GM12878 (cell line): ENCODE results near the gene ANO3. TPM values are rescaled to one million over a fixed set of nuclear protein-coding genes. Genes with fewer than 3 reads are reported as not detected.

ENCODE experiments used
- ATAC-seq: fragments of 200-7000 bp; cut with Tn5 transposase; 3 replicates; pipeline ENCODE4 v1.9.1; 2020; ENCODE audit warnings: mild to moderate bottlenecking, moderate library complexity
- BruUV-seq: library from RNA; stranded (reverse); fragments of 400-500 nt; replicated peaks from 2 replicates; lab custom pipeline; 2021; lab: Mats Ljungman, UMichigan
- CTCF ChIA-PET: fragments of 300-600 bp; sonication (Branson Sonifier 250); formaldehyde crosslinking; extraction: SDS; loops from one replicate; lab custom pipeline; 2021; ENCODE audit warnings: inconsistent platforms; lab: Yijun Ruan, JAX
- POLR2A ChIA-PET: fragments of 350-600 bp; formaldehyde crosslinking; extraction: SDS; loops from one replicate; lab custom pipeline; 2021; ENCODE audit warnings: inconsistent platforms; lab: Charles Lee
- RAD21 ChIA-PET: fragments of 300-600 bp; sonication (Branson Sonifier 250); formaldehyde crosslinking; loops from one replicate; lab custom pipeline; 2023; ENCODE audit warnings: antibody characterized with exemption; ENCODE audit not compliant: unreplicated experiment; lab: Charles Lee
- SMC1A ChIA-PET: fragments of 300-600 bp; sonication (Branson Sonifier 250); formaldehyde crosslinking; loops from one replicate; lab custom pipeline; 2023; ENCODE audit not compliant: unreplicated experiment, uncharacterized antibody; lab: Charles Lee
- DNase-seq: peaks from one replicate; pipeline ENCODE4 v3.0.0-alpha.2; 2011; ENCODE audit warnings: low read depth, low spot score
- FAIRE-seq: peaks from 3 replicates; lab custom pipeline; 2011; peaks lifted over from hg19 to GRCh38; lab: Jason Lieb, UNC
- H2AFZ ChIP-seq: 2 replicates; pipeline ENCODE4 v1.6.0; 2011; ENCODE audit warnings: low read depth, low read length, control low read depth; ENCODE audit not compliant: control insufficient read depth
- H3K27ac ChIP-seq: 2 replicates; pipeline ENCODE4 v1.5.1; 2011; ENCODE audit warnings: control low read depth; ENCODE audit not compliant: control insufficient read depth, insufficient read depth
- H3K27me3 ChIP-seq, 2 experiments: replicated peaks in 1 of 2; 2 replicates each; pipeline versions ENCODE4 v1.6.0 to v1.6.1; 2011; ENCODE audit warnings: low read length in 1 of 2; ENCODE audit not compliant: control insufficient read depth in 2 of 2, insufficient read depth in 2 of 2
- H3K36me3 ChIP-seq, 2 experiments: 2 replicates each; pipeline ENCODE4 v1.5.1; 2011; ENCODE audit warnings: low read length in 1 of 2; ENCODE audit not compliant: control insufficient read depth in 2 of 2, insufficient read depth in 2 of 2
- H3K4me1 ChIP-seq: 2 replicates; pipeline ENCODE4 v1.6.1; 2011; ENCODE audit warnings: mild to moderate bottlenecking, low read length, moderate library complexity, mixed read lengths; ENCODE audit not compliant: control insufficient read depth, insufficient read depth
- H3K4me2 ChIP-seq: 2 replicates; pipeline ENCODE4 v1.6.0; 2011; ENCODE audit warnings: control low read depth; ENCODE audit not compliant: control insufficient read depth, insufficient read depth
- H3K4me3 ChIP-seq: fragments of 200-600 bp; sonication (generic); 2 replicates; pipeline ENCODE4 v1.5.1; 2016
- H3K79me2 ChIP-seq: 2 replicates; pipeline ENCODE4 v1.6.0; 2011; ENCODE audit warnings: low read length; ENCODE audit not compliant: control insufficient read depth, insufficient read depth
- H3K9ac ChIP-seq: 2 replicates; pipeline ENCODE4 v1.8.0; 2011; ENCODE audit warnings: low read length, control low read depth, mixed read lengths; ENCODE audit not compliant: control insufficient read depth, insufficient read depth
- H3K9me3 ChIP-seq: replicated peaks from 3 replicates; pipeline ENCODE4 v1.5.1; 2011; ENCODE audit warnings: mild to moderate bottlenecking, low read length; ENCODE audit not compliant: control insufficient read depth, insufficient read depth
- H4K20me1 ChIP-seq: 2 replicates; pipeline ENCODE4 v1.6.0; 2011; ENCODE audit not compliant: control insufficient read depth, insufficient read depth
- CBX5 ChIP-seq: sonication (generic); IDR thresholded peaks from 2 replicates; pipeline ENCODE4 v1.6.1; 2016; ENCODE audit warnings: low read depth, moderate library complexity, mild to moderate bottlenecking, inconsistent platforms
- HDAC6 ChIP-seq: fragments of 200-600 bp; sonication (generic); IDR thresholded peaks from one replicate; pipeline ENCODE4 v1.8.0; 2017; ENCODE audit warnings: antibody characterized with exemption; ENCODE audit not compliant: unreplicated experiment
- RFX5 ChIP-seq: IDR thresholded peaks from 2 replicates; pipeline ENCODE4 v1.6.1; 2011; ENCODE audit warnings: low read depth, low read length, improper control_type of control experiment
- ZNF274 ChIP-seq: IDR thresholded peaks from one replicate; pipeline ENCODE4 v1.8.0; 2011; ENCODE audit not compliant: insufficient read length, insufficient read depth
- WGBS: methylation state at CpG from one replicate; pipeline ENCODE4 v1.1.6; 2016; ENCODE audit warnings: low lambda C conversion rate; ENCODE audit not compliant: insufficient replicate concordance, insufficient coverage; ENCODE audit errors: missing lambda C conversion rate; 5-methylcytosine and 5-hydroxymethylcytosine counted together
- in situ Hi-C: fragments of 300-500 bp; cut with MboI; formaldehyde crosslinking; loops from 9 replicates; pipeline ENCODE4 v1.14.3; 2018; ENCODE audit warnings: mixed read lengths
- intact Hi-C: fragments of 100-400 bp; cut with micrococcal nuclease; formaldehyde crosslinking; loops from one replicate; pipeline ENCODE4 v1.14.2; 2022; ENCODE audit not compliant: unreplicated experiment
- polyA plus RNA-seq, 11 experiments: library from polyadenylated mRNA; depleted of rRNA in 4 of 11; unstranded in 6 of 11; stranded (reverse) in 5 of 11; fragments of >200 nt; fragmentation: Nextera tagmentation in 4 of 11; fragmentation: Illumina TruSeq in 1 of 11; extraction: Ambion mirVana in 4 of 11; extraction: Trizol in 1 of 11; gene quantifications; 1 replicate in 1 of 11; 2 replicates in 10 of 11; pipeline versions ENCODE4 v1.2.1 to v1.2.3, GENCODE V29; 2011 to 2016; ENCODE audit warnings: inconsistent platforms in 2 of 11, missing spikeins in 2 of 11, low read depth in 1 of 11
- total RNA-seq, 4 experiments: library from RNA; depleted of rRNA in 3 of 4; stranded (reverse); fragments of >200 nt in 3 of 4; fragmentation: Illumina TruSeq in 1 of 4; extraction: Trizol in 1 of 4; gene quantifications; 2 replicates each; pipeline versions ENCODE4 v1.2.1 to v1.2.3, GENCODE V29; 2013 to 2021

ANO3 gene
- total and polyA plus RNA-seq, 10 of the 15 experiments (the other 5 are each of a cell fraction or from before 2014, with no cell fraction given) = 0.13 to 5.9 (median 0.44) TPM

- in situ Hi-C loops = no loop called here
- ChIA-PET RAD21 (no interaction called here), CTCF (interaction anchor here (0.5 kb wide), 1 partner anchor 75 kb away, joined by 3 read pairs; no protein-coding TSS in a partner anchor), POLR2A (no interaction called here), SMC1A (no interaction called here)
- H3K27ac ChIP-seq = no peak overlapping the region
- no peaks in the 10 kb centered on the region for H3K9me3 ChIP-seq
- H3K27me3 ChIP-seq = no peaks in the 10 kb centered on the region
- H3K9ac ChIP-seq = no peak overlapping the region
- DNase-seq = no peak
- H3K79me2 ChIP-seq = no peaks in the 10 kb centered on the region
- intact Hi-C loops = no loop called here
- TF ChIP-seq ZNF274 = no peak
- peak; percentile 59; the same call in 1 of the 2 replicates for TF ChIP-seq RFX5
- no peak overlapping the region for H3K4me2 ChIP-seq
- no peak overlapping the region for H2AFZ ChIP-seq
- no TSS peak for BruUV-seq
- no peaks in the 10 kb centered on the region for H4K20me1 ChIP-seq
- no peak for ATAC-seq
- H3K36me3 ChIP-seq = no peaks in the 10 kb centered on the region
- FAIRE-seq = no peak
- no peak overlapping the region for H3K4me3 ChIP-seq
- no peaks in the 10 kb centered on the region for H3K4me1 ChIP-seq
Observed at GRCh38 chr11:26359055-26359454, 27.1 kb downstream of the ANO3 start.

DNA sequence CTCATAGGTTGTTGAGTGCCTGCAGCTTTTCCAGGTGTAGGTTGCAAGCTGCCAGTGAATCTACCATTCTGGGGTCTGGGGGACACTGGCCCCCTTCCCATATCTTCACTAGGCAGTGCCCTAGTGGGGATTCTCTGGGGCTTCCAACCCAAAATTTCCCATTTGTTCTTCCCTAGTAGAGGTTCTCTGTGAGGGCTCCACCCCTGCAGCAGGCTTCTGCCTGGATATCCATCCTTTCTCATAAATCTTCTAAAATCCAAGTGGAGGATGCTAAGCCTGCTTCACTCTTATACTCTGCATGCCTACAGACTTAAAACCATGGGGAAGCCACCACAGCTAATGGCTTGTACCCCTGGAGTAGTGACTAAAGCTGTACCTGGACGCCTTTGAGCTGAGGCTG, 33.4 kb downstream of the ANO3 start:
- CTCF ChIA-PET = interaction anchor here (1.0 kb wide), 1 partner anchor 793 kb away, joined by 3 read pairs; no protein-coding TSS in a partner anchor
- 9% methylated on average over 1 of the region's 1 CpG for WGBS

More for the DNA sequence above, 33.4 kb downstream of the ANO3 start:
- FAIRE-seq (no peak), ATAC-seq (no peak), DNase-seq (no peak)
- ChIA-PET RAD21 (no interaction called here), POLR2A (no interaction called here), SMC1A (no interaction called here)
- Histone ChIP-seq H3K4me2 (no peak overlapping the region), H2AFZ (no peak overlapping the region), H3K9me3 (no peaks in the 10 kb centered on the region; the same call in 2 of the 3 replicates), H3K9ac (no peak overlapping the region), H3K27ac (no peak overlapping the region), H3K4me1 (no peaks in the 10 kb centered on the region), H3K36me3 (no peaks in the 10 kb centered on the region), H3K4me3 (no peak overlapping the region), H4K20me1 (no peaks in the 10 kb centered on the region), H3K79me2 (no peaks in the 10 kb centered on the region), H3K27me3 (no peaks in the 10 kb centered on the region)
- BruUV-seq = no TSS peak
- in situ Hi-C loops (no loop called here), intact Hi-C loops (no loop called here)
- TF ChIP-seq CBX5 (peak; percentile 46; the same call in 1 of the 2 replicates), HDAC6 (no peak)
